Esophagus muscularis mucosa (tissue), 2 donors: ENCODE data around the gene CITED4.

Experiments used
- POLR2A ChIP-seq: fragments of 450-650 bp; IDR thresholded peaks from one replicate; pipeline ENCODE4 v1.6.1; 2017; ENCODE audit warnings: antibody characterized with exemption, moderate library complexity, mild to moderate bottlenecking, low read depth
- POLR2AphosphoS5 ChIP-seq, 2 donors: sonication (generic); formaldehyde crosslinking; IDR thresholded peaks; one replicate each; pipeline ENCODE4 v1.6.1; 2017; ENCODE audit warnings: antibody characterized with exemption in 2 of 2

DNA sequence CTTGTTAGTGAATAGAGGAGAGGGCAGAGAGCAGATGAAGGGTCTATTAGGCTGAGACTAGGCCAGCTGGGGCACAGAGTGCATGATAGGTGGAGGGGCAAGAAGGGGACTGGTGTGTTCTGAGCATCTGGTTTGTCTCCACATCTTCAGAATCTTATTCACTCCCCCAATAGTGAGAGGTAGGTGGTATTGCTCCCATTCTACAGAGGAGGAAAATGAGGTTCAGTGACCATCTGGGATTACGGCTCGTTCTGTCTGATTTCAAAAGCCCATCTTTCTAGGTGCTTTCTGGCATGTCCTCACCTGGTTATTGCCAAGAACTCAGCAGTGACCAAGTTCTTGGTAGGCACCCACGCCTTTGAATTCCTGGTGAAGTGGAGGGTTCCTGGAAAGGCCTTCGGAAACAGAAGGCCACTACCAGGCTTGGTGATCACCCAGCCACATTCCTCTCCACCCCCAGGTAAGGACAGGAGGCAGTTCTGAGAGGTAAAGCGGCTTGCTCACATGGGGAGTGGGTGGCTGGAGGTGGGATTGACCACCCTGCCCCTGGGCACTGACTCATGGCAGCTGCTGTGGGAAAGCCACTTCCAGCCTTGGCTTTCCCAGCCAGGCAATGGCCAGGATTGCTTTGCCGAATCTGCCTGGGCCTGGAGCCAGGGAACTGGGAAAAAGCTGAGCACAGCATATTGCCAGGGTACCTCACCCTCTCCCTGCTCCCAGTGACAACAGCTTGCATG, 18.8 kb upstream of the CITED4 start:
- TF ChIP-seq POLR2A (no peak), POLR2AphosphoS5 (IDR thresholded peaks at IDR 0.05) (no peak)
